ENCODE results near the gene HERPUD2.

The HERPUD2 gene

GRCh38 chr7:35694784-35695472 lies at the start of gene HERPUD2:
HERPUD2 (minus strand) TSS chr7:35695135; CDS start chr7:35694330, 805 bp downstream.
- DNase-seq, result peak; percentile 85

GRCh38 chr7:35738889-35739288 lies 44.0 kb upstream of the HERPUD2 start:
- no peak for DNase-seq

- DNase-seq, result no peak
Measured at GRCh38 chr7:35736725-35737124, 41.8 kb upstream of the HERPUD2 start.

- DNase-seq, result no peak
Measured at GRCh38 chr7:35735396-35735795, 40.5 kb upstream of the HERPUD2 start.

GRCh38 chr7:35734001-35734483 lies 39.1 kb upstream of the HERPUD2 start:
- DNase-seq, result no peak

- no peak for DNase-seq
Measured at GRCh38 chr7:35731349-35731748, 36.4 kb upstream of the HERPUD2 start.

GRCh38 chr7:35729061-35729783 lies 34.3 kb upstream of the HERPUD2 start:
- no peak for DNase-seq

- DNase-seq, result no peak
Measured at GRCh38 chr7:35728412-35729060, 33.6 kb upstream of the HERPUD2 start.

- DNase-seq, result peak; percentile 18
Measured at GRCh38 chr7:35727571-35727970, 32.6 kb upstream of the HERPUD2 start.

GRCh38 chr7:35726654-35727053 lies 31.7 kb upstream of the HERPUD2 start:
- DNase-seq, result no peak

- no peak for DNase-seq
Measured at GRCh38 chr7:35725280-35725680, 30.3 kb upstream of the HERPUD2 start.

GRCh38 chr7:35723011-35723410 lies 28.1 kb upstream of the HERPUD2 start:
- no peak for DNase-seq

- DNase-seq, result no peak
Measured at GRCh38 chr7:35722054-35722849, 27.3 kb upstream of the HERPUD2 start.

- DNase-seq, result no peak
Measured at GRCh38 chr7:35721288-35721687, 26.4 kb upstream of the HERPUD2 start.

GRCh38 chr7:35720849-35721248 lies 25.9 kb upstream of the HERPUD2 start:
- DNase-seq, result no peak

GRCh38 chr7:35720032-35720431 lies 25.1 kb upstream of the HERPUD2 start:
- no peak for DNase-seq

GRCh38 chr7:35718047-35718446 lies 23.1 kb upstream of the HERPUD2 start:
- DNase-seq, result no peak

- no peak for DNase-seq
Measured at GRCh38 chr7:35717516-35717915, 22.6 kb upstream of the HERPUD2 start.

- no peak for DNase-seq
Measured at GRCh38 chr7:35717013-35717412, 22.1 kb upstream of the HERPUD2 start.

- DNase-seq, result no peak
Measured at GRCh38 chr7:35716038-35716803, 21.3 kb upstream of the HERPUD2 start.

- no peak for DNase-seq
Measured at GRCh38 chr7:35714862-35715261, 19.9 kb upstream of the HERPUD2 start.

- no peak for DNase-seq
Measured at GRCh38 chr7:35714407-35714806, 19.5 kb upstream of the HERPUD2 start.
